Panc1 (cell line): ENCODE measurements around the gene CHD1L.

Source experiments
- CTCF ChIP-seq: fragments of 450-650 bp; IDR thresholded peaks from 2 replicates; pipeline ENCODE4 v1.5.1; 2017; ENCODE audit warnings: mild to moderate bottlenecking
- POLR2AphosphoS5 ChIP-seq: IDR thresholded peaks from 2 replicates; pipeline ENCODE4 v1.6.1; 2012; ENCODE audit warnings: mild to moderate bottlenecking, low read depth, low read length, moderate library complexity
- SIN3A ChIP-seq: IDR thresholded peaks from 2 replicates; pipeline ENCODE4 v1.6.1; 2012; ENCODE audit warnings: low read depth, mild to moderate bottlenecking, low read length, moderate library complexity, borderline replicate concordance; ENCODE audit not compliant: insufficient read depth
- TCF7L2 ChIP-seq: IDR thresholded peaks from 2 replicates; pipeline ENCODE4 v1.6.1; 2011; ENCODE audit warnings: mild to moderate bottlenecking, low read depth, low read length, inconsistent platforms
- TF ChIP-seq, protein P1 (sequence below), 2 experiments: IDR thresholded peaks; 2 replicates each; pipeline ENCODE4 v1.6.1; 2011 to 2012; ENCODE audit warnings: low read depth in 2 of 2, control low read depth in 1 of 2, low read length in 1 of 2, mild to moderate bottlenecking in 1 of 2, moderate library complexity in 1 of 2; ENCODE audit not compliant: insufficient read depth in 1 of 2

DNA sequence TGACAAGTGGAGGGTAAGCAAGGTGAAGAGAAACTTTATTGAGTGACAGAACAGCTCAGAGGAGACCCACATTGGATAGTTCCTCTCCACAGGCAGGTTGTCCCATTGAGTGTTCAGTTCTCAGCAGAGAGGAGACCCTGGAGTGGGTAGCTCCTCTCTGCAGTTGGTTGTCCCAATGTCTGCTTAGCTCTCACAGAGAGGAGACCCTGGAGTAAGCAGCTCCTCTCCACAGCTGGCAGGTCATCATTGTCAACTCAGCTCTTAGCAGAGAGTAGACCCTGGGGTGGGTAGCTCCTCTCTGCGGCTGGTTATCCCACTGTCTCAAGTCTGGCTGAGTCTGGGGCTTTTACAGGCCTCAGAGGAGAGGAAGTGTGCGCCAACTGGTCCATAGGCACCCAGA, 6.0 kb upstream of the CHD1L start:
- no peak for TF ChIP-seq CTCF
- no peak for TF ChIP-seq POLR2AphosphoS5
- no peak for TF ChIP-seq SIN3A
- TF ChIP-seq TCF7L2: no peak
- TF ChIP-seq, protein P1, sequence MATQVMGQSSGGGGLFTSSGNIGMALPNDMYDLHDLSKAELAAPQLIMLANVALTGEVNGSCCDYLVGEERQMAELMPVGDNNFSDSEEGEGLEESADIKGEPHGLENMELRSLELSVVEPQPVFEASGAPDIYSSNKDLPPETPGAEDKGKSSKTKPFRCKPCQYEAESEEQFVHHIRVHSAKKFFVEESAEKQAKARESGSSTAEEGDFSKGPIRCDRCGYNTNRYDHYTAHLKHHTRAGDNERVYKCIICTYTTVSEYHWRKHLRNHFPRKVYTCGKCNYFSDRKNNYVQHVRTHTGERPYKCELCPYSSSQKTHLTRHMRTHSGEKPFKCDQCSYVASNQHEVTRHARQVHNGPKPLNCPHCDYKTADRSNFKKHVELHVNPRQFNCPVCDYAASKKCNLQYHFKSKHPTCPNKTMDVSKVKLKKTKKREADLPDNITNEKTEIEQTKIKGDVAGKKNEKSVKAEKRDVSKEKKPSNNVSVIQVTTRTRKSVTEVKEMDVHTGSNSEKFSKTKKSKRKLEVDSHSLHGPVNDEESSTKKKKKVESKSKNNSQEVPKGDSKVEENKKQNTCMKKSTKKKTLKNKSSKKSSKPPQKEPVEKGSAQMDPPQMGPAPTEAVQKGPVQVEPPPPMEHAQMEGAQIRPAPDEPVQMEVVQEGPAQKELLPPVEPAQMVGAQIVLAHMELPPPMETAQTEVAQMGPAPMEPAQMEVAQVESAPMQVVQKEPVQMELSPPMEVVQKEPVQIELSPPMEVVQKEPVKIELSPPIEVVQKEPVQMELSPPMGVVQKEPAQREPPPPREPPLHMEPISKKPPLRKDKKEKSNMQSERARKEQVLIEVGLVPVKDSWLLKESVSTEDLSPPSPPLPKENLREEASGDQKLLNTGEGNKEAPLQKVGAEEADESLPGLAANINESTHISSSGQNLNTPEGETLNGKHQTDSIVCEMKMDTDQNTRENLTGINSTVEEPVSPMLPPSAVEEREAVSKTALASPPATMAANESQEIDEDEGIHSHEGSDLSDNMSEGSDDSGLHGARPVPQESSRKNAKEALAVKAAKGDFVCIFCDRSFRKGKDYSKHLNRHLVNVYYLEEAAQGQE (IDR thresholded peaks at IDR 0.05; ENCODE audit: insufficient read depth in 1 of 2, low read depth in 2 of 2, low read length in 1 of 2): no peak
